Stimulated activated CD8-positive, alpha-beta memory T cell treated with anti-CD3 and anti-CD28 coated beads, Interleukin-12 subunit alpha, Interleukin-12 subunit beta, amount 100 ng/mL, for 4 hours (primary cell): ENCODE measurements around the gene PARG.
"Not testable (repeated sequence)": the region's sequence is repeated elsewhere in the genome, so short reads cannot be mapped to it uniquely, and the experiment has no call there.

Source experiments
- DNase-seq: peaks from one replicate; pipeline ENCODE4 v3.0.0-alpha.2; 2020; ENCODE audit warnings: low read depth

Gene PARG

GRCh38 chr10:49830016-49830415 is 111.8 kb downstream of the PARG start:
- no peak for DNase-seq

- DNase-seq: no peak
These were observed 114.5 kb downstream of the PARG start for GRCh38 chr10:49827297-49827696.

- DNase-seq: no peak
These were observed 122.4 kb downstream of the PARG start for GRCh38 chr10:49819234-49819958.

DNA sequence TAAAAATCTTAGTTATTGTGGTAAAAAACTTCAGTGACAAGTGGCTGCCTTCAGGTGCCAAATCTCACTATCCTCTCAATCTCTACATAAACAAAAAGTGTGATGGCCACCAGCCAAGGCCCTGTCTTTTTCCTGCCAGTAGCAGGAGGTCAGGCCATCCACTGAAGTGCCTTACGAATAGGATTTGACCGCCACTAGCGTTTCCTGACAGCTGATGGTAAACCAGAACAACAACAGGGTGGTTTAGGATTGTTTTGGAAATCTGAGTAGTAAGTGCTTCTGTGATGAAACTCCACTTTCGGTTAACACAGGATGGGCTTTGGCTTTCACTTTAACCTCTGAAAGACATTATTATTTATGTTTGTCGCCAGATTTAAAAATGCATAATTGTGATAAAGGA is 124.0 kb downstream of the PARG start:
- DNase-seq: no peak

- DNase-seq: no peak
These were observed 137.8 kb downstream of the PARG start for GRCh38 chr10:49803988-49804387.

- DNase-seq: no peak
These were observed 143.6 kb downstream of the PARG start for GRCh38 chr10:49798275-49798674.

- DNase-seq: no peak
These were observed 150.7 kb downstream of the PARG start for GRCh38 chr10:49791100-49791499.

GRCh38 chr10:49784681-49785080 is 157.1 kb downstream of the PARG start:
- no peak for DNase-seq

DNA sequence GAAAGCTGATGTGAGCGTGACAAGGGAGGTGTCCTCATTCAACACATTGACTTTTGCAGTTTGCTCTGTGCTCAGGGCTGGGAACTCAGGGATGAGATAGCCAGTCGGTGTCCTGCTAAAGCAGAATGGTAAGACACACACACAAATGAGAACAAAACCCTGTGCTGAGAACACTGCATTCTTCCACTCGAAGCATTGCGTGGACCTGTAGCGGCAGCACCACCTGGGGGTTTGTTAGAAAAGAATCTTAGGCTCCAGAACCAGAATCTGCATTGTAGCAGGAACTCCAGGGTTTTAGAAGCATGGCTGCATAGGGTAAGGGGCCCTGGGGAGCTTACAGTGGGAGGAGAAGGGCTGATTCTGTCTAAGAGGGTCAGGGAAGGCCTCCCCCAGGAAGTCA is 158.2 kb downstream of the PARG start:
- DNase-seq: no peak

DNA sequence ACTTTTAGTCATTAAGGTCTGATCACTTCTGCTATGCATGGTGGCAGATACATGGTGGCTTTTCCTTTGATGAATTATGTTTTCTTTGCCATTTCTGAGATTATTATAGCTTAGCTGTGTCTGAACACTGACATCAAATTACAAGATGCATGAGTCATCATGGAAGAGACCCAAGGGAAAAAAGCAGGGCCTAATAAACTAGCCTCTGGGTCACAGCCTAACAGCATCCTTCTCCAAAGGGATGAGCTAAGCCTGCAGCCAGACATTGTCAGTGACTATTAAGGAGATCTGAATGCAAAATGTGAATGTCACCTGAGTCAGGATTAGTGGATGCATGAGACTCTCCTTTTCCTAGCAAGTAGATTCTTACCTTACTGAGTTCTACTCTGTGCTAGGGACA is 160.6 kb downstream of the PARG start:
- DNase-seq: no peak

- no peak for DNase-seq
These were observed 163.6 kb downstream of the PARG start for GRCh38 chr10:49778197-49778596.

DNA sequence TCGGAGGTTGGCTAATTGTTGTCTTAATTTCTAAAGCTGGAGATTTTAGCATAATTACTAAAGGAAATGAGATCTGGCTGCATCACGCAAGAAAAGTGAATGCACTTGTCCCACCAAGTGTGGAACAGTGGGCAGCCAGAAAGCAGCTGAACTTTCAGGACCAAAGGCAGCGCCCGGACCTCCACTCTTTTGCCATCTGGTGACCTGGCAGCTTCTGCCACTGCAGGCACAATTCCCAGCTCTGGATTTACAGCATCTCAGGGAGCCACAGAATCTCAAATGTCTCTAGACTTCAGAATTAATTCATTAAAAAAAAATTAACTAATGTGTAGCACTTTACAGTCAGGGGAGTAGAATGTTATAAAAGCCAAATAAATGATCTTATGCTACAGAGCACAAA is 165.0 kb downstream of the PARG start:
- DNase-seq: no peak

DNA sequence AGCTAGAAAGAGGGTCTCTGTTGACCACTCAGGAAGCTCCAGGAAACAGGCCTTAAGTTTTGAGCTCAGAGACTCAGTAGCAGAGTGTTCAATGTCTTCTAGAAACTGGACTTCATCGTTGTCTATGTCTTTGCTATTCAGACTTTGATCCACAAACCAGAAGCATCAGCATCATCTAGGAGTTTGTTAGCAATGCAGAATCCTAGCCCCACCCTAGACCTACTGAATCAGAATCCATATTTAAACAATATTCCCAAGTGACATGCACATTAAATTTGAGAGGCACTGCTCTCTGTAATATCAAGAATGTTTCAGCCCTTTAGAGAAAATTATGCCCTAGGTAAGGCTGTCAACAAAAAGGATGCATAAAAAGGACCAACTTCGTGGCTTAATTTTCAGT is 166.8 kb downstream of the PARG start:
- DNase-seq: no peak

DNA sequence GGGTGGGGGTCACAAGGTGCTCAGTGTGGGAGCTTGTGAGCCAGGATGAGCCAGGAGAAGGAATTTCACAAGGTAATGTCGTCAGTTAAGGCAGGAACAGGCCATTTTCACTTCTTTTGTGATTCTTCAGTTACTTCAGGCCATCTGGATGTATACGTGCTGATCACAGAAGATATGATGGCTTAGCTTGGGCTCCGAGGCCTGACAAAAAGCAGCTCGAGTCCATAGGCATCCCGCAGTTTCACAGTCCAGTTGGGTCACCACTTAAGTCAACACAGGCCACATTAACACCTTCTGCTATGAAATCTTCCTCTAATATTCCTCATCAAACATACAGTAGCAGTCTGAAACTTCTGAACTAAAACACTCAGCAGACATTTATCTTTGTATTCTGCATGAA is 168.9 kb downstream of the PARG start:
- not testable (repeated sequence) for DNase-seq

- not testable (repeated sequence) for DNase-seq
These were observed 170.8 kb downstream of the PARG start for GRCh38 chr10:49771046-49771445.

DNA sequence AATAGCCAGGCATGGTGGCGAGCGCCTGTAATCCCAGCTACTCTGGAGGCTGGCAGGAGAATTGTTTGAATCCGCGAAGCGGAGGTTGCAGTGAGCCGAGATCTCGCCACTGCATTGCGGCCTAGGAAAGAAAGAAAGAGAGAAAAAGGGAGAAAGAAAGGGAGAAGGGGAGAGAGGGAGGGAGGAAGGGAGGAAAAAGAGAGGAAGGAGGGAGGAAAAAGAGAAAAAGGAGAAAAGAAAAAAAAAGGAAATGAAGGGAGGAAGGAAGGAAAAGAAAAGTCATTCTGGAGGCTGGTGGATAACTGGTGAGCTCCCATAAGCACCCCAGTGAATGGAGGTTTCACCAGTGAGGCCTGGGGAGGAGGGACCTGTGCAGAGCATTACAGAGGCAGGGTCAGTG is 172.1 kb downstream of the PARG start:
- DNase-seq: no peak

DNA sequence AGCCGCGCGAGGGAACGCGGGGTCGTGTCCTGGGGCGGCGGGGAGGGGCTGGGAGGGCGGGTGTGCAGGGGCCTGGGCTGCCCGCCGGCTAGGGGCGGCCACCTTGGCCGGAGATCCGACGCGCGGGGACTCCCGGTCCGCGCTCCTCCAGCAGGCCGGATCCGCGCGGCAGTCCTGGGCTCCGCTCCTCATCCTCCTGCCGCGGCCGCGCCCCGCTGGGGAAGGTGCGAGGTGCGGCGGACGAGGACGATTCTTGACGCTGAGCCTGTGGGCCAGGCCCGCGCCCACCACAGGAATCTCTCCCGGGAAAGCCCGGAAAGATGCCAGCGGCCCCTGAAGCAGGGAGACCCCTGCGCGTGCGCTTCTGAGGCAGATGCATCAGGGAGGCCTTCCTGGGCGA is 173.1 kb downstream of the PARG start:
- DNase-seq: no peak

DNA sequence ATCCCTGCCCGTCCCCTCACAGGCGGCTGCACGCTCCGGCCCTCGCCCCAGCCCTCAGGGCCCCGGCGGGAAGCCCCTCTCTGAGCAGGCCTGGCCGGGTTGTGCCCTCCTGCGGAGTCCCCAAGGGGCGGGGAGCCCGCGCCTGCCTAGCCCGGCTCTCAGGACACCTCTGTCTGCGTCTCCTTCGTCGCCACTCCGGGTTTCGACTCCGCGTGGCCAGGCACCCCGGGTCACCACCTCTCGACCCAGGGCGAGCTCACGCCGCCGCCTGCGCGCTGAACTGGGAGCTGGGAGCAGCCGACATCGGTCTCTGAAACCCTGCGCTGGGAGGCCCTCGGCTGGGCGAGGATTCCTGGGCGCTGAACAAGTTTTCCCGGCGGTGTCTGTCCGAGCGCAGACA is 173.5 kb downstream of the PARG start:
- no peak for DNase-seq
